Kidney epithelial cell (primary cell): ENCODE data around the gene GATA2. TPM values are rescaled to one million over a fixed set of nuclear protein-coding genes. Genes with fewer than 3 reads are reported as not detected.

ENCODE experiments used
- DNase-seq: peaks from one replicate; pipeline ENCODE4 v3.0.0-alpha.2; 2010; ENCODE audit warnings: low read depth
- H3K27me3 ChIP-seq: 2 replicates; pipeline ENCODE4 v1.6.0; 2011; ENCODE audit warnings: low read length; ENCODE audit not compliant: control insufficient read depth, insufficient read depth
- H3K36me3 ChIP-seq: 2 replicates; pipeline ENCODE4 v1.5.1; 2011; ENCODE audit warnings: low read length; ENCODE audit not compliant: control insufficient read depth, insufficient read depth
- H3K4me3 ChIP-seq: 2 replicates; pipeline ENCODE4 v1.5.1; 2011; ENCODE audit warnings: low read depth, mild to moderate bottlenecking, control low read depth, low read length
- CTCF ChIP-seq: IDR thresholded peaks from 2 replicates; pipeline ENCODE4 v1.5.1; 2011; ENCODE audit warnings: mild to moderate bottlenecking, moderate library complexity, low read length, control low read depth, inconsistent platforms; ENCODE audit not compliant: insufficient read depth, poor library complexity, severe bottlenecking
- total RNA-seq: library from RNA; depleted of rRNA; stranded (reverse); fragments of >200 nt; gene quantifications from 2 replicates; pipeline ENCODE4 v1.2.3, GENCODE V29; 2015

The GATA2 gene
- total RNA-seq, 1 donor from 2014 or later: 5.6 TPM

GRCh38 chr3:128524374-128525299 is 31.6 kb upstream of the GATA2 start:
- no peak for TF ChIP-seq CTCF
- DNase-seq: no peak
- Histone ChIP-seq H3K27me3 (peaks cover 7% of the 10 kb centered on the region), H3K36me3 (no peaks in the 10 kb centered on the region), H3K4me3 (no peak overlapping the region)

- Histone ChIP-seq H3K4me3 (no peak overlapping the region), H3K36me3 (no peaks in the 10 kb centered on the region), H3K27me3 (peaks cover 11% of the 10 kb centered on the region)
- no peak for DNase-seq
- TF ChIP-seq CTCF: no peak
Observed at GRCh38 chr3:128523591-128523990, 30.6 kb upstream of the GATA2 start.

GRCh38 chr3:128521715-128522114 is 28.7 kb upstream of the GATA2 start:
- DNase-seq: no peak

GRCh38 chr3:128518587-128519490 is 25.8 kb upstream of the GATA2 start:
- H3K36me3 ChIP-seq: no peaks in the 10 kb centered on the region
- no peak overlapping the region for H3K4me3 ChIP-seq
- peaks cover 11% of the 10 kb centered on the region for H3K27me3 ChIP-seq
- DNase-seq: no peak
- TF ChIP-seq CTCF: no peak

More at GRCh38 chr3:128521715-128522114, 28.7 kb upstream of the GATA2 start:
- no peaks in the 10 kb centered on the region for H3K36me3 ChIP-seq
- H3K27me3 ChIP-seq: peaks cover 11% of the 10 kb centered on the region
- H3K4me3 ChIP-seq: no peak overlapping the region
- TF ChIP-seq CTCF: no peak

- no peak overlapping the region for H3K4me3 ChIP-seq
- no peak for TF ChIP-seq CTCF
- H3K36me3 ChIP-seq: no peaks in the 10 kb centered on the region
- DNase-seq: no peak
- H3K27me3 ChIP-seq: peaks cover 9% of the 10 kb centered on the region
Observed at GRCh38 chr3:128517648-128518047, 24.6 kb upstream of the GATA2 start.
